GM18873 (cell line): Measurements from ENCODE around the gene LINC00237.

Experiments
- ATAC-seq: cut with Tn5 transposase; IDR thresholded peaks from one replicate; pipeline ENCODE4 v1.9.1; 2021; ENCODE audit warnings: mild to moderate bottlenecking, moderate library complexity, moderate number of reproducible peaks; ENCODE audit not compliant: unreplicated experiment, low FRiP score

The LINC00237 gene

DNA sequence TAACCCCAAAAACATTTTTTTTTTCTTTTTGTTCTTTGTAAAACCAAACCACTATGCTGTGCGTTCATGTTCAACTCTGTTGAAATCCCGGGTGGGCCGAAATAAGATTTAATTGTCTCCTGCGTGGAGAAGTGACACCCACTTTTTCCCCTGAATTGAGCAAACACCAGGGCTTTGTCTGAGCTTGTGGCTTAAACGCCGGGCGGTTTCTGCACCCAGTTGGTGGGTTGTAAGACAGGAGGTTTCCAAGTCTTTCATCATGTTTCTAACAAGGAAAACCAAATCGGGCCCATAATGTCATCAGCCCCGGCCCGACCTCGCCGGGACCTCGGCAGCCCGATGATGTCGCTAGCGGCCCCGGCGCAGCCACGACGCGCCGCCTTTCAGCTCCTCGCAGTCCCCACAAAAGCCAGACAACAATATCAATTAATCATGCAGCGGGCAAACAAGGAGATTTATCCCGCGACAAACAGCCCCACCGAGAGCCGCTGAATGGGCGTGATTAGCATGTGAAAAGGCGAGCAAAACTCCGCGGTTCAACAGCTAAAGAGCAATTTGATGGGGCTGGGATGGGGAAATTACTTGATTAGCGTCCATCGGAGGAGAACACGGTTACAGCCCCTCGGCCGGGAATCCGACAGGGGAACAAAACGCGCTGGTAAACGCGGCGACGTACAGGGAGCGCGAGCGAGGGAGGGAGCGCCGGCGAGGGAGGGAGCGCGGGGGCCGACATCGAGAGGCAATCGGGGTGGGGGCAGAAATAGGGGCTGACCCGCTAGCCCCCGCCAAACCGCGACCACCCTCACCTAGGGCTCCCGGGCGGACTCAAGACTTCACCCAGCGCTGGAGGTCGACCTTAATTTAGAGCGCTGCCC is 5.3 kb downstream of the LINC00237 start:
- no peak for ATAC-seq

DNA sequence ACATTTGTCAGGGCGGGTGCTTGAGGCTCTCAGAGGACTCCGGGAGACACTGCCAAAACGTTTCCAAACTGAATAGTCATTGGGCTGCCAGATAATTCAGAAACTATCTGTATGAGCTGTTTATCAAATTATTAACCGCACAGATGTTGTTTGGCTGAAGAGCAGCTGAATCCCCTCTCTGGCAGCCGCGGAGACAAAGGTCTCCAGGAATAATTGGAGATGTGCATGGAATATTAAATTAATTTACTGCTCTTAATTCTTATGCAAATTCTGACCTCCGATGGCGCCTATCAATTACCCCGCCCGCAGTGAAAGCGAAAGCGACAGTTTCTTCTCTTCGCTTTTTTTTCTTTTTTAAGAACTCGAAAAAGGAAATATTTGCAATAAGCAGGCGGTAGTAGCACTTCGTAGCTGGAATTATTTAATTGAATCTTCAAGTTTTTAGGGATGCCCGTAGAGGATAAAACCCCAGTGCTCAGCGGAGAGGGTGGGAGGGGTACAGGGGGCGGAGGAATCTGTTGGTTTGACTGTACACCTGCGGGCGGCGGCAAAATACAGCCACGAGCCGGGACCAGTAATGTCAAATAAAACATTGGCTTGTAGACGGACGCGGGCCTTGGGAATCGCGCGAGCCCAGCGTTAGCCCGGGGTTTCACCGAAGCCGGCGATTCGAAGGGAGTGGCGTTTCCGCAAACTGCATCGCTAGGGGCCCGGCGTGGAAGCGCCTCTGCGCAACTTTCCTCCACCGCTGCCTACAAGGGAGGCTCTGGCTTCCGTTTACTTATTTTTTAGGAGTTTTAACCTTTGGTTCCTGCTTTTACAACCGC is 6.2 kb downstream of the LINC00237 start:
- ATAC-seq = no peak

DNA sequence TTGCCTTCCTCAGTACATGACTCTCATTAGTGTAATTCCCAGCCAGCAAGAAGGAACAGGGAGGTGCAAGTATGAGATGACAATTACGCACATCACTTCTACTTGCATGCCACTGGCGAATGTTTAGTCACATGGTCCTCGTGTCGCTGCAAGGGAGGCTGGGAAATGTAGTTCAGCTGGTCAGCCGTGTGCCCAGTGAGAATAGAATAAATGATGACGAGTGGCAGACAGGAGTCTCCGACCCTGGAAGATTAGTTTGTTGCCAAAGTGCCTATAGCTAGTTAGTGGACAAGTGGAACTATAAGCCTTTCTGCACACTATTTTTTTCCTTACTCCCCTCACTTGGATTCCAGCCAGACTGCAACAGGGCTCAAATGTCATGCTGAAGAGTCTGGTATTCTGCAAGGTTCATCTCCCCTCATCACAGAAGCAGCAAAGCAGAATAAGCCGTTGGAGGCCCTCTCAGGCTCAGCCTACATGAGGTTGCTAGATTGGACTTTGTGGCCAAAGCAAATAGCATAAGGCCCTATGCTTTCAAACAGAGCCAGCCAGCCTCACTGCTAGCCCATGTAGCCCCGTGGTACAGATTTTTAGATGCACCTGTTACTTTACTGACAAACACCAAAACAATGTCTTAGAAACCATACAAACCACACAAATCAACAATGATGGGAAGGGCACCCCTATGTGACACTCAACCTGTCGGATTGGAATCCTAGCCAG is 9.7 kb downstream of the LINC00237 start:
- ATAC-seq = peak; percentile 50

DNA sequence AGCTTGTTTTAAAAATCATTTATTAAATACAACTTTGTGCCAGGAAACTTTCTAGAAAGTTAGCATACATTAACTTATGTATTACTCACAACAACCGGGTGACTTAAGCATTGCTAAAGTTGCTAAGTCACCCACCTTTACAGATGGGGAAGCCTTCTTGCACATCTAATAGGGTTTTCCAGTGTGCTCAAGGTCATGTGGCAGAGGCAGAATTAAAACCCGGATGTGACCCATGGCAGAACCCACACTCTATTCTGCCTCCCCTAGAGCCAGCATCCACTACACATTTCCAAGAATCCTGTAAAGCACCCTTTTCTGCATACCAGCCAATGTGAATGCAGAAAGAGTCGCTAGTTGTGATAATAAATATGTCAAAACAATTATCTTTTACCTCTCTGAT is 13.4 kb downstream of the LINC00237 start:
- no peak for ATAC-seq

DNA sequence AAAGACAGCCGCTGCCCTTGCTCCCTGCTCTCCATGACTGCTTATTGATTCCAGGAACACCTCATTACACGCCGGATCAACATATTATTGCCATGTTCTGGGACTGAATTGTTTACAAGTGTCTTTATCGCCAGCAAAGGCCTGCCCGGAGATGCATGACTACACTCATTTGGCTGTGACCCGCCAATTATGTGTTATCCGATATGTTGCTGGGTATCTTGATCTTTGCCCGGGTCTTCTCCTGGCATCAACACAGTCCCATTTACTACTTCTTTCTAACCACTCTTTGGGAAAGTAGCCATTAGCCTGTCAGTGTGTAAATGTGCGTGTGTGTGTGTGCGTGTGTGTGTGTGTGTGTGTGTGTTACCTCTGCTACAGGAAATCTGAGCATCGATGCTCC is 15.4 kb downstream of the LINC00237 start:
- no peak for ATAC-seq

DNA sequence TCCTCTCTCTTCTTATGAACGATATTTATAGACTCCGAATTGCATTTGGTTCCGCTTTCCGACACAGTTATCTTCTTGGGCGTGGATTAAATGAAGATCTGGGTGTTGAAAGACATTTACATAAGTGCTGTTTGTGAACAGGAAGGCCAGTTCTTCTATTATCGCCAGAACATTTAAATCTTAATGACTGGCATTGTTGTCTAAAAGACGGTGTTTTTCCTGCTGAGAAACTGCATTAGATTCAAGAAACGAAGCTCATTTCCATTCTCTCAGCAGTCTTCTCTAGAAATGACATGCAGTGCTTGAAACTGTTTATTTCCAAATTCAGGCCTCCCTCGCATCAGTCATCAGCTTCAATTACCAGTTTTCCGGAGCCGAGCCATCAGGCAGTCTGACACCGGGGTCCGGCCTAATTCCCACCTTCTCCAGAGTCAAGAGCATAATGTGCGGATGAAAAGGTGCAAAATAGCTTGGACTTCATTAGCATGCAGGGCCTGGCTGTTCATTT is 16.0 kb downstream of the LINC00237 start:
- ATAC-seq = no peak

DNA sequence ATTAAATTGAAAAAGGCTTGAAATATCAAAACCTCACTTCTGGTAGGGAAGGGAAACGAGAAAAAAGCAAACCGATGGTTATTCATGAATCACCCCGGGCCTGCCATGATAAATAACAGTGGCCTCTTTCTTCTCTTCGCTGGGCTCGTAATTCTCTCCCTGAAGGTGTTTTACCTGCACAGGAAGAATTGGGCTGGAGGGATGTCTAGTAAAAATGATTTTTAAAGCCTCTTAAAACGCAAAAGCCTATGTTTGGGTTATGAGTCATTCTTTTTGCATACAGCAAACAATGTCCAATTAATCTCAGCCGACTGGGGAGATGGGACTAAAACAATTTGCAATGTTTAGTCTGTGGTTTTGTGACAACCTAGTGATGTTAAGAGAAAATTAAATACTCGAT is 16.8 kb downstream of the LINC00237 start:
- ATAC-seq = no peak

DNA sequence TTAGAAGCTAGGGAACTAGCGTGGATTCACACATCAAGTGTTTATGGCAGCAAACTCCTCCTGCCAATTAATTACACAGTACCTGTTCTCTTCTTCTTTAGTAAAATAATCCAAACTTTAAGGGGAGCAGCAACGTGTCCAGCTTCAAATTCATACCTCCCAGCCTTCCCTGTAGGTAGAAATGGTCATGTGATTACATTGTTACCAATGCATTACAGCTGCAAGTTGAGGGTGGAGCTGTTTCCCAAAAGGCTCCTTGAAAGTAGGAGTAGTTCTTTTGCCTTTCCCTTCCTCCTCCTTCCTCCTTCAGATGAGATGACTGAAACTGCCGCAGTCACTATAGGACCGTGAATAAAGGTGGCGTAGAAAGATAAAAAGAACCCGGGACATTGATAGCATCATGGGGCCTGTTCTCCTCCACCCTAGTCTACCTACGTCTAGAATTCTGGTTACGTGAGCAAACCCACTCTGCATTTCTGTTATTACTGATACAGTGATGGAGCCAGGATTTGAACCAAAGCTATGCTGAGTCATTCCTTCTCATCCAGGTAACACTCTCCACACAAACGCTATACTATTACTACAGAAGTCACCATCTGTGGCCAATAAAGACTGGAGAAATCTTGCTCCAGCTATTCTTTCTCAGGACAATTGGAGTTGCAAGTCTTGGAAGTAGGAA is 18.2 kb downstream of the LINC00237 start:
- no peak for ATAC-seq

DNA sequence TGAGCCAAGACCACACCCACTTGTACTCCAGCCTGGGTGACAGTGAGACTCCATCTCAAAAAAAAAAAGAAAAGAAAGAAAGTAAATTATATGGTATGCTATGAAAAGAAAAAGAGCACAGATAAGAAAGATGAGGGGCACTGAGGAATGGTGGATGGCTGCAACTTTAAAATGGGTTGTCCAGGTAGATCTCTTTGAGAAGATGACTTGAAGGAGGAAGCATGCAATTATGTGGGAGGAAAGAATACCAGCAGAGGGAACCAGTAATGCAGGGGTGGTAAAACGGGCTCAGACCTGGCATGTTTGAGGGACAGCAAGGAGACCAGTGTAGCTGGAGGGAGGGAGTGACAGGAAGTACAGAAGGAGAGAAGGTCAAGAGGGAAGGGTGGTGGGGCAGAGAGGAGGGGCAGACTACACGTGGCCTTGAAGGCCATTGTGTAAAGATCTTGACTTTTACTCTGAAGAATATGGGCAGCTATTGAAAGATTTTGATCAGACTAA is 22.3 kb downstream of the LINC00237 start:
- ATAC-seq = no peak

DNA sequence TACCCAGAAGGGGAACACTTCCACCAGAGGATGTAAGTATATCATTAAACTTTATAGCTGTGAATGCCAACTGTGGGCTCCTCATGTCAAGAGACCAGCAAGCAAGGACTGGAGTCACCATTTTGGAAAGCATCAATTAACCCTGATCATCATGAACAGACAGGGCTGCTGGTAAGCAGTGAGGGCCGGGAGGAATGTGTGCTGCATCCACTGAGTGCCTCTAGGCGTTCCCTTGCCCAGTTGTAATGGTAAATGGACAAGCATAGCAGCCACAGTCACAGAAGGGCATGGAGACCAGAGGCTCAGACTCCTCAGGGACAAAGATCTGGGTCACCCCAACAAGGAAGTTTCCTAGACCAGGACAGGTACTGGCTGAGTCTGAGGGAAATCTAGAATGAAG is 23.6 kb downstream of the LINC00237 start:
- no peak for ATAC-seq

DNA sequence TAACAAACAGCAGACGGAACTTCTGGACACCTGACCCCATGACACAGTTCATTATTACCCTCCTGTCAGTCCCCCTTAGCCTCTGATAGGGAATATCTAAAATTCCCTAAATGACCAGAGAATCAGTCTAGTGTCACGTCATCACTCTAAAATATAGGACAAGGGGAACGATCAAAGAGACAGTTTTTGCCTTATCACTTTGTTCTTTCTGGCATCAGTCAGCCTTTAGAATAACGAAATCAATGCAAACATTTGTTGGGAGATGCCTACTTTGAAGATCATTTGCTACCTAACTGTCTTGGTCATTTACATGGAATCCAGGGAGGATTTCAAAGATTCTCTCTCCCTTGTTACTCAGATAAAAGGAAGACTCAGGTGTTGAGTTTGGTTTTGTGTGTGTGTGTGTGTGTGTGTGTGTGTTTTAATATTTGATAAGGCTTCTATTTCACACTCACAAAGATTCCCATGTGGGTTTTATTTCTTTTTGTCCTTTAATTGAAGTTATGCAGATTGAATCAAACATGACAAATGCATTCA is 28.3 kb downstream of the LINC00237 start:
- no peak for ATAC-seq

DNA sequence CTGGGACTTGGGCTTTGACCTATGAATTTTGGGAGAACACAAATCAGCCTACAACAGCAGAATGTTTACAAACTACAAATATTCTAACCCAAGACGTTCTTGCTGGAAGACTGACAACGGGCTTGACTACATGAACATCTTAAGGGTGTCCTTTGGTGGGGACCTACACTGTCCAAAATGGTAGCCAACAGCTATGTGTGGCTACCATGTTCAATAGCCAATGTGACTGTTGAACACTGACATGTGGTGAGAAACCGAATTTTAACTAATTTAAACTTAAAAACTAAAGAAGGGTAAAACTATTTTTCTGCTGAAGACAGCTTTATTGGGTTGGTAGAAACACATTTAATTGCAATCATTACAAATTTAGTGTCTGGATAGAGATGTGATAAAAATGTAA is 30.1 kb downstream of the LINC00237 start:
- ATAC-seq = no peak

DNA sequence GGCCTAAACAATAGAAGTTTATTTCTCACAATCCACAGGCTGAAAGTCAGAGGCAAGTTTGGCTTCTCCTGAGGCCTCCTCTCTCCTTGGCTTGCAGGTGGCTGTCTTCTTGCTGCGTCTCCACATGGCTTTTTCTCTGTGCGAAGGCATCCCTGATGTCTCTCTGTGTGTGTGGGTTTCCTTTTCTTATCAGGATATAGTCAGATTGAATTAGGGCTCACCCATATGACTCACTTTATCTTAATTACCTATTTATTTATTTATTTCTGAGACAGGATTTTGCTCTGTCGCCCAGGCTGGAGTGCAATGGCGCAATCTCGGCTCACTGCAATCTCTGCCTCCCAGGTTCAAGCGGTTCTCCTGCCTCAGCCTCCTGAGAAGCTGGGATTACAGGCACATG is 30.7 kb downstream of the LINC00237 start:
- ATAC-seq = no peak

DNA sequence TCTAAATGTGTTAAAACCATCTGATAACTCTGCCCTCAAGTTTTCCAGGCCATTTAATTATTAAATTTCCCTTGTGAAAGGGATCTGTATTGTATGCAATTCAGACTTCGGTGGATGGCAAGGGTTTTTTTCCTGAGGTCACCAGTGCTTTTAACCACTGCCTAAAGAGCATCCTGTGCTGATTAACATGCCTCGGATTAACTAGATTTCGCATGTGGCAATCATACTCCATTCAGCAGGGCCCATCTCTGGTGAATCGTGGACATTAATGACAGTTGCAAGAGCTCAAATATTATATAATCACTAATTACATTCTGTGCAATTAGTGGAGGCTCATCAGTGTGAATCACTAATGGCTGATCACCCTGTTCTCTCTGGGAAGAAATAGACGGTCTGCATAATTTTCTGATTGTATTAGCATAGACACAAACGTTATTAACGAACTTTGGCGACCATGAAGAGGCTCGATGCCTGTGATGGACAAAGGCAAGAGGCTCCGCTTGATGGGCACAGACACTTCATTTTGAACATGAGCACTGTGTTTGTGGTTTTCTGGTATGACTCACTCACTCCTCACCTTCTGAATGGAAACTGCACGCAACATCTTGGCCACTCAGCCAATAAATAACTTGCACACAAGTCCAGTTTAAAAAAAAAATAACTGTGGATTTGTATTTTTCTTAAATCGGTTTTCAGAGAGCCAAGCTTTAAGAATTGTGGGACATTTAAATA is 31.4 kb downstream of the LINC00237 start:
- peak; percentile 97 for ATAC-seq

DNA sequence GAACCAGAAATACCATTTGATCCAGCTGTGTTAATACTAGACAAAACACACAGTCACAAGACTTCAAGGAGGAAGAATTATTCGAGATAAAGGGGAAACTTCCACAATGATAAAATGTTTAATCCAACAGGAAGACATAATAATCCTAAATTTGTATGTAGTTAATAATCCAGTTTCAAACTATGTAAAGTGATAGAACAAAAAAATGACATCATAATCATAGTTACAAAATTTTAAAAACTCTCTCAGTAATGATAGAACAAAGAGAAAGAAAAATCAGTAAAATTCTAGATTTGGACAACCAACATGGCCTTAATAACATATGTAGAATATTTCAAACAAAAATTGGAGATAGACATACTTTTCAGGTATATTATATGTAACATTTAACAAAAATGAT is 38.9 kb downstream of the LINC00237 start:
- ATAC-seq = no peak

DNA sequence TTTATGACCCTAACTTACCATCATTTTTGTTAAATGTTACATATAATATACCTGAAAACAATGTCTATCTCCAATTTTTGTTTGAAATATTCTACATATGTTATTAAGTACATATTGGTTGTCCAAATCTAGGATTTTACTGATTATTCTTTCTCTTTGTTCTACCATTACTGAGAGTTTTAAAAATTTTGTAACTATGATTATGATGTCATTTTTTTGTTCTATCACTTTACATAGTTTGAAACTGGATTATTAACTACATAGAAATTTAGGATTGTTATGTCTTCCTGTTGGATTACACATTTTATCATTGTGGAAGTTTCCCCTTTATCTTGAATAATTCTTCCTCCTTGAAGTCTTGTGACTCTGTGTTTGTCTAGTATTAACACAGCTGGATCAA is 41.2 kb downstream of the LINC00237 start:
- ATAC-seq = no peak

DNA sequence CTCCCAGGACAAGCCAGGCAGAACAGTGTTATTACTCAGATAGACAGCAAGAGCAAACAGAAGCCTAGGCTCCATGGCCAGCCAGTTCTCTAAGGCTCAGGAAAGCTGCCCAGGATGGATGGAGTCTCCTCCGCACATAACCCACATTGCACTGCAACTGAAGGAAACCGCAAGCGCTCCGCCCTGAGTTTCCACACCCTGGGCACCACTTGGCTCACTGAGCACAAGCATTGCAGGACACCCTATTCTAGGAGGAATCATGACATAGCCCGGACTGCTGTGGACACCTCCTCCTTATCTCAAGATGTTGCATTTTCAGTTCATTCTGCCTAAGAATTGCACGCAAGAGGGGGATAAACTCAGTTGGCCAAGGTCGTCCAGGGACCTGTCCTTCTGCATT is 42.9 kb downstream of the LINC00237 start:
- no peak for ATAC-seq

DNA sequence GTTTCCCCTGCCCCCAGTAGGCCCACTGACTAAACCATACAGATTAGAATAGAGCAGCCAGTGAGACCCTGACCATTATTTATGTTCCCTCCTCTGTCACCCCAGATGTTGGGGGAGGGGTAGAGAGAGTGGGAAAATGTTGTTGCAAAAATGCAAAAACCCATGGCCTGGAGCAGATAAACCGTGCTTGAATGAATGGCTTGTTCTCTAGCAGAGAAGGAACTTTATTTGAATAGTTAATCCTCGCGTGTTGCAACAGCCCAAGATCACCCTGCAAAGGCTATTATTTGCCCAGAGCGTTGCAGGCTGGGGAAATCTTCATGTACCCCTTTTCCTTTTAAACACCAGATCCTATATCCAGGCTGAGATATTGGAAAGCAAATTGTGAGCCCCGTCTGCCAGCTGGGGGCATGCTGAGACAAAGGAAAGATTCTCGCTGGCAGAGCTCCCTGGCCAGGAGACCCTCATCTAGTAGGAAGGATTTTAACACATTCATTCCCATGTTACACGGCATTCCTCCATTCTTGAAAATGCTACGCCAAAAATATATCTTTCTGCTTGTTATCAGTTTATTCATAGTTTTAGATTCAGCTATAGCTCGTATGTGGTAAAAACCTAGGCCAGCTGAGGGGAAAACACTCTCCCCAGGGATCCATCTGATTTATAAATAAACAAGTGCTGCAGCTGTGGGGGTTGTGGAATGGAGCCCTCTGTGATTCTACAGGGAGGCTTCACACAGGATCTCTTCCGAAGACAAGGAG is 53.0 kb downstream of the LINC00237 start:
- no peak for ATAC-seq

DNA sequence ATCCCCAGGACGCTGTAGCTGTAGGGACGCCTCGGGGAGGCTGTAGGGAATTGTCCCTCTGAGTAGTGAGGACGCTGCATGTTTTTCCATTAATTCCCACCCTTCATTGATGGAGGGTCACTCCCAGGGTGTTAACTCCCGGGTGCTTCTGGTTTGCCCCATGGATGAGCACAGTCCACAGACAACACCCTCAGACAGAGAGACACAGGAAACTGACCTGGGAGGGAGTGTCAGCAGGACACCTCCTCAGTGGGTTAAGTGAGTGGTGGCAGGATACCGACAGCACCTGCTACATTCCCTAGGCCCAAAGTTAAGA is 53.5 kb downstream of the LINC00237 start:
- ATAC-seq = no peak
